DND-41 (cell line): Measurements from ENCODE around the gene SH2D7.

Source experiments
- CTCF ChIP-seq: IDR thresholded peaks from 2 replicates; pipeline ENCODE4 v1.5.1; 2012; ENCODE audit warnings: borderline replicate concordance, low read length, moderate library complexity, mild to moderate bottlenecking; ENCODE audit not compliant: poor library complexity, severe bottlenecking; ENCODE audit errors: extremely low read depth
- EZH2 ChIP-seq: IDR thresholded peaks from 3 replicates; pipeline ENCODE4 v1.6.1; 2012; ENCODE audit warnings: borderline replicate concordance, low read depth, mild to moderate bottlenecking, moderate library complexity, low read length, inconsistent platforms; ENCODE audit not compliant: severe bottlenecking

- TF ChIP-seq CTCF (no peak), EZH2 (no peak)
Measured at GRCh38 chr15:78083186-78083585, 9.2 kb upstream of the SH2D7 start.
